WTC11 (cell line): ENCODE measurements around the gene UNC50.

Experiments
- ATF3 ChIP-seq: sonication (generic); formaldehyde crosslinking; conservative IDR thresholded peaks from 2 replicates; pipeline ENCODE4 v1.8.1; 2022; ENCODE audit warnings: mild to moderate bottlenecking, missing genetic modification reagents
- CBFB ChIP-seq: sonication (generic); formaldehyde crosslinking; IDR thresholded peaks from 2 replicates; pipeline ENCODE4 v1.8.1; 2022; ENCODE audit warnings: mild to moderate bottlenecking, low read depth, missing genetic modification reagents
- CTCF ChIP-seq: fragments of 200-600 bp; IDR thresholded peaks from 2 replicates; pipeline ENCODE4 v1.8.0; 2022; ENCODE audit warnings: antibody characterized with exemption
- KAT7 ChIP-seq: sonication (generic); formaldehyde crosslinking; IDR thresholded peaks from 2 replicates; pipeline ENCODE4 v1.8.1; 2023; ENCODE audit warnings: missing genetic modification reagents, mild to moderate bottlenecking, borderline replicate concordance
- TEAD4 ChIP-seq: sonication (generic); formaldehyde crosslinking; IDR thresholded peaks from 2 replicates; pipeline ENCODE4 v1.8.0; 2022; ENCODE audit warnings: mild to moderate bottlenecking, missing genetic modification reagents
- ZNF263 ChIP-seq: sonication (generic); formaldehyde crosslinking; IDR thresholded peaks from 2 replicates; pipeline ENCODE4 v1.8.1; 2022; ENCODE audit warnings: low read depth, mild to moderate bottlenecking, moderate library complexity, missing genetic modification reagents

- TF ChIP-seq CBFB (CRISPR knock-in tag) (no peak), ATF3 (CRISPR knock-in tag) (no peak), CTCF (no peak), TEAD4 (CRISPR knock-in tag) (no peak), KAT7 (CRISPR knock-in tag) (no peak), ZNF263 (CRISPR knock-in tag) (no peak)
These were observed 9.5 kb upstream of the UNC50 start for GRCh38 chr2:98598781-98599428.
